ENCODE results near the gene NXT1. TPM values are rescaled to one million over a fixed set of nuclear protein-coding genes. Genes with fewer than 3 reads are reported as not detected.

NXT1 gene
- total and polyA plus RNA-seq, 2 experiments from 2014 or later, result 30.2 to 34.4 TPM

- TF ChIP-seq CREB1 (CRISPR knock-in tag; IDR thresholded peaks at IDR 0.05; ENCODE audit: low read depth) (no peak), ZNF462 (CRISPR knock-in tag; IDR thresholded peaks at IDR 0.05) (no peak), ZNF114 (CRISPR knock-in tag; IDR thresholded peaks at IDR 0.05) (no peak), STAT1 (IDR thresholded peaks at IDR 0.05; ENCODE audit: unreplicated experiment) (no peak), EZH2phosphoT487 (IDR thresholded peaks at IDR 0.05; ENCODE audit: unreplicated experiment) (no peak), ZNF331 (CRISPR knock-in tag; IDR thresholded peaks at IDR 0.05; ENCODE audit: low read depth) (no peak), REST (IDR thresholded peaks at IDR 0.05; ENCODE audit: unreplicated experiment) (no peak), NANOG (IDR thresholded peaks at IDR 0.05; ENCODE audit: borderline replicate concordance) (no peak), JUNB (IDR thresholded peaks at IDR 0.05; ENCODE audit: unreplicated experiment) (no peak), ETS1 (IDR thresholded peaks at IDR 0.05) (no peak), EZH2 (IDR thresholded peaks at IDR 0.05; ENCODE audit: low read depth, unreplicated experiment) (no peak), POLR2AphosphoS5 (IDR thresholded peaks at IDR 0.05; ENCODE audit: low read depth) (no peak)
- TF ChIP-seq, protein P1, sequence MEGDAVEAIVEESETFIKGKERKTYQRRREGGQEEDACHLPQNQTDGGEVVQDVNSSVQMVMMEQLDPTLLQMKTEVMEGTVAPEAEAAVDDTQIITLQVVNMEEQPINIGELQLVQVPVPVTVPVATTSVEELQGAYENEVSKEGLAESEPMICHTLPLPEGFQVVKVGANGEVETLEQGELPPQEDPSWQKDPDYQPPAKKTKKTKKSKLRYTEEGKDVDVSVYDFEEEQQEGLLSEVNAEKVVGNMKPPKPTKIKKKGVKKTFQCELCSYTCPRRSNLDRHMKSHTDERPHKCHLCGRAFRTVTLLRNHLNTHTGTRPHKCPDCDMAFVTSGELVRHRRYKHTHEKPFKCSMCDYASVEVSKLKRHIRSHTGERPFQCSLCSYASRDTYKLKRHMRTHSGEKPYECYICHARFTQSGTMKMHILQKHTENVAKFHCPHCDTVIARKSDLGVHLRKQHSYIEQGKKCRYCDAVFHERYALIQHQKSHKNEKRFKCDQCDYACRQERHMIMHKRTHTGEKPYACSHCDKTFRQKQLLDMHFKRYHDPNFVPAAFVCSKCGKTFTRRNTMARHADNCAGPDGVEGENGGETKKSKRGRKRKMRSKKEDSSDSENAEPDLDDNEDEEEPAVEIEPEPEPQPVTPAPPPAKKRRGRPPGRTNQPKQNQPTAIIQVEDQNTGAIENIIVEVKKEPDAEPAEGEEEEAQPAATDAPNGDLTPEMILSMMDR (conservative IDR thresholded peaks at IDR 0.05; ENCODE audit: low read depth in 2 of 2), result no peak
- H3K36me3 ChIP-seq (ENCODE audit: insufficient read depth), result no peaks in the 10 kb centered on the region
- H3K9me2 ChIP-seq (ENCODE audit: insufficient read depth), result no peaks in the 10 kb centered on the region
- ATAC-seq (no peak), DNase-seq (ENCODE audit: low spot score) (no peak)
- no peaks in the 10 kb centered on the region for H3K79me2 ChIP-seq (replicated peaks; ENCODE audit: insufficient read depth)
- no peaks in the 10 kb centered on the region for H3K27me3 ChIP-seq (ENCODE audit: insufficient read depth)
- no peak overlapping the region for H2AFZ ChIP-seq
- no peaks in the 10 kb centered on the region for H3K4me1 ChIP-seq (ENCODE audit: insufficient read depth)
- no peaks in the 10 kb centered on the region for H4K20me1 ChIP-seq (replicated peaks; ENCODE audit: insufficient read depth)
- Mint-ChIP-seq H3K27ac (no peak overlapping the region), H3K4me3 (no peak overlapping the region), H3K9me3 (no peaks in the 10 kb centered on the region), H3K27me3 (ENCODE audit: insufficient read depth, low read depth, poor library complexity) (no peaks in the 10 kb centered on the region), H3K4me1 (peaks cover 9% of the 10 kb centered on the region), H3K36me3 (ENCODE audit: low read depth) (no peaks in the 10 kb centered on the region)
- no peaks in the 10 kb centered on the region for H3F3A ChIP-seq (replicated peaks; ENCODE audit: low read depth)
- no peak overlapping the region for H3K4me2 ChIP-seq
- H3K27ac ChIP-seq (ENCODE audit: low read depth), result no peak overlapping the region
- no peak overlapping the region for H3K4me3 ChIP-seq
Measured at GRCh38 chr20:23336476-23336875, 14.1 kb upstream of the NXT1 start.

All from GM23338 (cell line).